HG03175 (cell line): ENCODE data around the gene NPR1.
"Not testable (repeated sequence)": the region's sequence is repeated elsewhere in the genome, so short reads cannot be mapped to it uniquely, and the experiment has no call there.

Source experiments
- ATAC-seq: cut with Tn5 transposase; IDR thresholded peaks from one replicate; pipeline ENCODE4 v1.9.1; 2021; ENCODE audit warnings: mild to moderate bottlenecking, moderate library complexity; ENCODE audit not compliant: unreplicated experiment

NPR1 gene

DNA sequence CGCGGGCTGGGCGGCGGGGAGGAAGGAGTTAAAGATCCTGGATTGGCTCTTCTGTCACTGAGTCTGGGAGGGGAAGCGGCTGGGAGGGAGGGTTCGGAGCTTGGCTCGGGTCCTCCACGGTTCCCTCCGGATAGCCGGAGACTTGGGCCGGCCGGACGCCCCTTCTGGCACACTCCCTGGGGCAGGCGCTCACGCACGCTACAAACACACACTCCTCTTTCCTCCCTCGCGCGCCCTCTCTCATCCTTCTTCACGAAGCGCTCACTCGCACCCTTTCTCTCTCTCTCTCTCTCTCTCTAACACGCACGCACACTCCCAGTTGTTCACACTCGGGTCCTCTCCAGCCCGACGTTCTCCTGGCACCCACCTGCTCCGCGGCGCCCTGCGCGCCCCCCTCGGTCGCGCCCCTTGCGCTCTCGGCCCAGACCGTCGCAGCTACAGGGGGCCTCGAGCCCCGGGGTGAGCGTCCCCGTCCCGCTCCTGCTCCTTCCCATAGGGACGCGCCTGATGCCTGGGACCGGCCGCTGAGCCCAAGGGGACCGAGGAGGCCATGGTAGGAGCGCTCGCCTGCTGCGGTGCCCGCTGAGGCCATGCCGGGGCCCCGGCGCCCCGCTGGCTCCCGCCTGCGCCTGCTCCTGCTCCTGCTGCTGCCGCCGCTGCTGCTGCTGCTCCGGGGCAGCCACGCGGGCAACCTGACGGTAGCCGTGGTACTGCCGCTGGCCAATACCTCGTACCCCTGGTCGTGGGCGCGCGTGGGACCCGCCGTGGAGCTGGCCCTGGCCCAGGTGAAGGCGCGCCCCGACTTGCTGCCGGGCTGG lies at the start of gene NPR1:
Gene NPR1 (plus strand): TSS at position 170 of the 818 bp plus-strand sequence. CDS start 421 bp downstream, at position 591.
- no peak for ATAC-seq

DNA sequence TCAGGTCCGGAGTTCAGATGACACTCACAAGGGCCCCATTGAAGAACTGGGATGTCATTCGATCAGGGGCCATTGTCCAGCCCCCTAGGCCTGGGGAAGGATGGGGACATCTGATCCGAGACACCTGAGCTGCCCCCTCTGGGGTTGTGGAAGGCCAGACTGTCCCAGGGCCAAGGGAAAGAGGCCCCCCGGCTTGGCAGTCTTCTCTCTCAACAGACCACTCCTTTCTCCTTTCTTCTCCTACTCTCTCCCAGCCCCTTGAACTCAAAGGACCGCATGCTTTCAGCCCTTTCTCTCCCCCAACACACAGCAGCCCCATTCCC lies 49.2 kb upstream of the NPR1 start:
- no peak for ATAC-seq

DNA sequence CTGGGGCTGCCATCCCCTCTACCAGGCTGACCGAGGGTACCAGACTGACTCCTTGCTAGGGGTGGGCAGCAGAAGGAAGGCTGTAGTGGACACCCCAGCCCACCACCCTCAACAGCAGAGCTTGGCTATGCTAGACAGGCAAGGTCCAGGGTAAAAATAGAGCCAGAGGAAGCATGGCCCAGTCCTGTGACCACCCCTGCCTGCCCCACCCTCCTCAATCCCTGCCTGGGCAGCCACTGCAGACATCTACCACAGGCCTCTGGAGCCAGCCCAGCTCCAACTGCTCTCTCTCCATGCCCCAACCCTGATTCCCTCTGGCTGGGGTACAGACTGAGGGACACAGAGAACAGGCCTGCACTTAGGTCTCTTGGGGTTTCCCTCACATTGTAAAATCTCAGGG lies 48.5 kb upstream of the NPR1 start:
- no peak for ATAC-seq

DNA sequence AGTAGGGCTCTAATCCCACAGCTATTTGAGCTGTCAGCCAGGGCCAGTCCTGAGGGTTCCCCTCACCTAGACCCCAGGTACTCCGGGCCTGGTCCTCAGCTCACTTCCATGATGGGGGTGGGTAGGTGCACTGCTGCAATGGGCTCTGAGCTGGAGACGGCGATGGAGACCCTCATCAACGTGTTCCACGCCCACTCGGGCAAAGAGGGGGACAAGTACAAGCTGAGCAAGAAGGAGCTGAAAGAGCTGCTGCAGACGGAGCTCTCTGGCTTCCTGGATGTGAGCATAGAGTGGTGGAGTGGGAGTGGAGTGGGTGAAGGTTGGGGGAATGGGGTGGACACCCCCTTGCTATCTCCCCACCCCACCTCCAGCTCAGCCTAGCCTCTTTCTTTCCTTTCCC lies 48.1 kb upstream of the NPR1 start:
- no peak for ATAC-seq

DNA sequence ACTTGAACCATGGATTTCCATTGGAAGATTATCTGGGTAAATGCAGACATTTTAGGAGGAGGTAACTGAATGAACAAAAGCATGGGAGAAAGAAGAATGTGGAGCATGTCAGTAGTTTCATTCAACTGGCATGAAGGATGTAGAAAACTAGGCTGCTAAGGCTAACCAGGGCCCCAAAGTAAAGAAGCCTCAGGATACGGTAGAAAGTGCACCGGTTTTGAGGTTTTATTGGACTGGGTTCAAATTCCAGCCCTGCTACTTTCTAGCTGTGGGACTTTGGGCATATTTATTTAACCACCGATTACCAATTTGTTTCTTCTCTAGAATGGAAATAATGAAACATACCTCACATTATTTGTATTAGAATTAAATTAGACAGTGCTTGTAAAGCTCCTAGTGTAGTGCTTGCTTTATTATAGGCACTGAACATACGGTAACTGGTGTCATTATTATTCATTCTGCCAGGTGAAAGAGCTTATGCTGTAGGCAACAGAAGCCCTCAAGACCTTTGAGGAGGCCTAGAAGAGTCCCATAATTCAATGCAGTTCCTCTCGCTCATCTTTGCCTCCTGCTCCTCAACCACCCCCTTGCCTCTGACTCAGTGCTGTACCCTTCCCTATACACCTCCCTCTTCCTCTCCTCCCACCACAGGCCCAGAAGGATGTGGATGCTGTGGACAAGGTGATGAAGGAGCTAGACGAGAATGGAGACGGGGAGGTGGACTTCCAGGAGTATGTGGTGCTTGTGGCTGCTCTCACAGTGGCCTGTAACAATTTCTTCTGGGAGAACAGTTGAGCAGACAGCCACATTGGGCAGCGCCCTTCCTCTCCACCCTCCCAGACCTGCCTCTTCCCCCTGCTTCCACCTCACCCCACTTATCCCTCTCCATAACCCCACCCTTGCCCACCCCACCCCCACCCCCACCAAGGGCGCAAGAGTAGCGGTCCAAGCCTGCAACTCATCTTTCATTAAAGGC lies 47.2 kb upstream of the NPR1 start:
- ATAC-seq = no peak

DNA sequence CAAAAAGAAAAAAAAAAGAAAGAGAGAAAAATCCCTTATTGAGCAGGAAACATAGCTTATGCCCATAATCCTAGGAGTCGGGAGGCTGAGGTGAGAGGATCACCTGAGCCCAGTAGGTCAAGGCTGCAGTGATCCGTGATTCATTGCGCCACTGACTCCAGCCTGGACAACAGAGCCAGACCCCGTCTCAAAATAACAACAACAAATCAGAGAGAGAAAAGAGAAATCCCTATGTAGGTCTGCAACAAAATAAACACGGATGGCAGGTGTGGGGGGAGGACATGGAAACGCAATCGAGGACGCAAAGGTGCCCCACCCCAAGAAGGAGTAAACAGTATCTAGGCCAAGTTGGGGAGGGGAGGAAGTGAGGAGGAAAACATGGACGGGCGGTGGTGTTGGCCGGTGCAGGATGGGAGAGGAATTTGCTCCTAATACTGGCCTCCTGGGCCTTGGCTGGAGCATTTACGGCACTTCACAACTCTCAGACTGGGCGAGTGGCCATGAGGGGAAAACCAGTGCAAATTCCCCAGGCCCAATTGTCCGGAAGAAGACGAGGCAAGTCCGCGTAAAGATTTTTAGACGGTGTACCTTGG lies 45.2 kb upstream of the NPR1 start:
- ATAC-seq = peak; percentile 3

DNA sequence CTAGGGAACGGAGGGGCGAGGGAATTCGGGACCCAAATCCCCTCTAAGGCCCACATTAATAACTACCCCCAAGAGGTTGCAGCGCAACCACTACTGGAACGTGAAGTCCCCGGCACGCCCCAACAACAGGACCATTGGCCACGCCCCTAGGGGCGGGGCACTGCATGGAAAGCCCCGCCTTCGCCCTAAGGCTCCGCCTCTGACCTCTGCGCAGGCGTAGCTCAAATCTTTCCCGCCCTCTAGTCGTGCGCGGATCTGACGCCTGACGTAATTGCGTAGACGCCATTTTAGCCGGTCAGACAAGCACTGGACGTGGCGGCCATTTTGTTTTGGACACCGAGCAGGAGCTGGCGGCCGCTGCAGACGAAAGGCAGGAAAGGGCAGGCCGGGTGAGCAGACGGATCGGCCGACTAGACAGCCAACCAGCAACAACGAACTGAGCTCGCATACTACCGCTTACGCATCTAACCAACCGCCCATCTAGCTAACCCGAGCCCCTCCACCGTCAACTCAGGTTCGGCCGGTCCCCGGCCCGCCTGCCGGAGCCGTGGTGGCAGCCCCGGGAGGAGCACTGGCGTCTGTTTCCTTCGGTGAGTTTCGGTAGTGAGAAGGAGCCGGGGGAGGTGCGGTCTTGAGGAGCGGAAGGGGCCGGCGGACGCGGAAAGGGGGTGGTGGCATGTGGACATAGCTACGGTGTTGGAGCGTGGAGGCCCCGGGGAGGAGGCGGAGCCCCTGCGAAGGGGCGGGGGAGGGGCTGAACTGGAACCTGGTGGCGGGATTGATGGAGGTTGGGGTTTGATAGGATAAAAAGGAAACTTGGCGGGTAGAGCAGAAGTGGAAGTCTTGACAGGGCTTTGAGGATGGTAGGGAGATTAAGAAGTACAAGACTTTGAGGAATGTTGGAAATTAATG lies 44.5 kb upstream of the NPR1 start, which contains the start of gene CHTOP:
Gene CHTOP (plus strand): TSS at position 313 of the 912 bp plus-strand sequence. CDS start 2,523 bp downstream, outside the sequence.
- ATAC-seq = peak; percentile 89

DNA sequence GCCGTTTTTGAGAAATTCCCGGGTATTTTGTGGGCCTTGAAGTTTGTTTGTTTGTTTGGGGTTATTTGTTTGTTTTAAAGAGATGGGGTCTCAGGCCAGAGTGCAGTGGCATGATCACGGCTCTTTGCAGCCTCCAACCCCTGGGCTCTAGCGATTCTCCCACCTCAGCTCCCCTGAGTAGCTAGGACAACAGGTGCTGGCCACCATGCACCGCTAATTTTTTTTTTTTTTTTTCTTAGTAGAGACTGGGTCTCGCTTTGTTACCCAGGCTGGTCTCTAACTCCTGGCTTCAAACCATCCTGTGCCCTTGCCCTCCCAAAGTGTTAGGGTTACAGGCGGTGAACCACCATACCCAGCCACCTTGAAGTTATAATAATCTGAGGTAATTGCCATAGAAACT lies 42.6 kb upstream of the NPR1 start:
- ATAC-seq = no peak

DNA sequence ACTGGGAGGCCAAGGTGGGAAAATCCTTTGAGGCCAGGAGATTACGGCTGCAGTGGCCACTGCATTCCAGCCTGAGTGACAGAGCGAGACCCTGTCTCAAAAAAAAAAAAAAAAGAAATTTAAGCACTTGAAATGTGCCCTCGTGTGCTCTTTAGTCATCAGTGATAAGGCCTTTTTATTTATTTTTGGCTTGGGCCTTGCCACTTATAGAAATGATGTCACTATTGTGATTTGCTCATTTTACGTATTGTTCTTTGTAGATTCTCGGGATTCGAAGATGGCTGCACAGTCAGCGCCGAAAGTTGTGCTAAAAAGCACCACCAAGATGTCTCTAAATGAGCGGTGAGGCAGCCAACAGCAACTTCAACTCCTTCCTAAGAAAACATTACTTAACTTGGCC lies 42.2 kb upstream of the NPR1 start:
- no peak for ATAC-seq

DNA sequence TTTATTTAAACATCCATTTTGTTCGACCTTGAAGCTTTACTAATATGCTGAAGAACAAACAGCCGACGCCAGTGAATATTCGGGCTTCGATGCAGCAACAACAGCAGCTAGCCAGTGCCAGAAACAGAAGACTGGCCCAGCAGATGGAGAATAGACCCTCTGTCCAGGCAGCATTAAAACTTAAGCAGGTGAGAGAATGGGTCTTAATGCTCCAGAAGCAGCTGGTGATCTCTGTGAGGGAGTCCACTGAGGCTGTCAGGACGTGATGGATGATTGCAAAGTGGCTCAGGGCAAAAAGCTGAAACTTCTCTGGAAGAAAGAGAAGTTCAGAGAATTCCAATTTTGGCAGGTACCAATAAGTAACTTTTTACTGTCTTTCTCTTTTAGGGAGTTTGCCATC lies 40.2 kb upstream of the NPR1 start:
- ATAC-seq = no peak

DNA sequence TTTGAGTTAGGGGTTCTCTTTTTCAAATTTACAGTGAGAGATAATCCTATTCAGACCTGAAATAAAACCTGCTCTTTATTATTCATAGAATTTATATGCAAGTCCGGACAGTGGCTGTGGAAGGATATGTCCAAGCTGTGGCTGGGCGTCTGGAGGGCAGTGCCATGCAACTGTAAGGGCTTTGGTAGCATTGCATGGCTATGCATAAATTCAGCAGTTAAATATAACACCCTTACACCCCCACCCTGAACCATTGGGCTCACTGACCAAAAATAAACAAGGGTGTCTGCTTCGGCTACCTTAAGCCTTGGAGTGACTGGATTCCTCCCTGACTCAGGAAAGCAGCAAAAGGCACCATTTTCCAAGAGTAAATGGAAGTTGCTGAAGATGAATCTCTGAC lies 39.2 kb upstream of the NPR1 start:
- ATAC-seq = no peak

DNA sequence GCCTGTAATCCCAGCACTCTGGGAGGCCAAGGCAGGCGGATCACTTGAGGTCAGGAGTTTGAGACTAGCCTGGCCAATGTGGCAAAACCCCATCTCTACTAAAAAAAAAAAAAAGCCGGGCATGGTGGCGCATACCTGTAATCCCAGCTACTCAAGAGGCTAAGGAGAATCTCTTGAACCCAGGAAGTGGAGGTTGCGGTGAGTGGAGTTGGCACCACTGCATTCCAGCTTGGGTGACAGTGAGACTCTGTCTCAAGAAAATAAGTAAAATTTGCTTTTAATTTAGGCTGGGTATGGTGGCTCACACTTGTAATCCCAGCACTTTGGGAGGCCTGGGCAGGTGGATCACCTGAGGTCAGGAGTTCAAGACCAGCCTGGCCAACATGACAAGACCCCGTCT lies 38.3 kb upstream of the NPR1 start:
- ATAC-seq = not testable (repeated sequence)

DNA sequence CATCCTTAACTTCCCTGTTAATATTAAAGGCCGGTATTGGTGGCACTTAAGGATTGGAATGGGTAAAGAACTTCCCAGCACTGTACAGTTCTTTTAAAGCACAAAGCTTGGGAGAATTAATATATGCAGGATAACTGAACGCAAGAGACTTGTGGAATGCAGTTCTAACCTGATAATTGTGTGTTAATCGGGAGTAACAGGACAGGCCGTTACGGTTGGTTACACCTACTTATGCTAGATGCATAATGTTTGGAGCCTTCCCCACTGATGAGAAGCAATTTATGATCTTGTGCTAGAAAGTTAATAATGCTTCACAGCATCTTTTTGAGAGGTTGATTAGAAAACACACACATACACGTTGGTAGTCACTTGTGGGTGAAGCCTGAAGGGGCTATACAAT lies 37.6 kb upstream of the NPR1 start:
- no peak for ATAC-seq

DNA sequence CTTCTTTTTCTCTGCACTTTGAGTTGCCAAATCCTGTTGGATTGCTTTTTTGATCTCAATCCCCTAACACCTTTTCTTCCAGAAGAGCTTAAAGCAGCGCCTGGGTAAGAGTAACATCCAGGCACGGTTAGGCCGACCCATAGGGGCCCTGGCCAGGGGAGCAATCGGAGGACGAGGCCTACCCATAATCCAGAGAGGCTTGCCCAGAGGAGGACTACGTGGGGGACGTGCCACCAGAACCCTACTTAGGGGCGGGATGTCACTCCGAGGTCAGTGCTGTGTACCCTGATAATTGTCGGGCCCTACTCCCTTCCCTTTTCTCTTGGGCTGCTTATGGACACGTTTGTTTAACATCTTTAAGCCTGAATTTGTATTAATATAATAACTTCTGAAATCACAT lies 36.3 kb upstream of the NPR1 start:
- ATAC-seq = no peak

DNA sequence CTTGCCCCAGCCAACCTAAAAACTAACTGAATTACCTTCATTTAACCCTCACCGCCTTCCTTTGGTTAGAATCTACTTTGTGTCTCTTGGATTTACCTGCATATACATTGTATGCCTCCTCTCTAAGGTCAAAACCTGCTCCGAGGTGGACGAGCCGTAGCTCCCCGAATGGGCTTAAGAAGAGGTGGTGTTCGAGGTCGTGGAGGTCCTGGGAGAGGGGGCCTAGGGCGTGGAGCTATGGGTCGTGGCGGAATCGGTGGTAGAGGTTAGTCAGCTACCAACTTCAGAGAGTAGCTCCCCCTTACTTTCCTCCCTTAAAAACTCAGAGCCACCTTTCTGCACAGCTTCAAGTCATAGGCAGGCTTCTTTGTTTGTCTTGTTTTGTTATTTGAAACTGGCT lies 35.4 kb upstream of the NPR1 start:
- ATAC-seq = no peak

DNA sequence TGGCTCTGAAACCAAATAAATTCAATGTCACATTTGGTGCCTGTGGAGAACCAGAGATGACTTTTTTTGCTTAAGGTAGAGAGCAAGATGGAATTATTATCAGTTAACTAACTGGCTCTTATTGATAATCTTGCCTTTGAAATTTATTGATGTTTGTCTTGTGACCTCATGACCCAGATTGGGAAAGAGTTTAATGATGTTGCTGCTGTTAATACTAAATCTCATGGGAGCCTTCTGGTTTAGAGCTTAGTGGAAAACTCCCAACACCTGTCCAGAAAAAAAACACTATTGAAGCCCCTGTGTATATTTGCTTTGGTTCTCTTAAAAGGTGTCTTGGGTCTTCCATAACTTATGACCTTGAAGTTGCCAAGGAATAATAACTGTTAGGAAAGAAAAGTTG lies 34.7 kb upstream of the NPR1 start:
- no peak for ATAC-seq

DNA sequence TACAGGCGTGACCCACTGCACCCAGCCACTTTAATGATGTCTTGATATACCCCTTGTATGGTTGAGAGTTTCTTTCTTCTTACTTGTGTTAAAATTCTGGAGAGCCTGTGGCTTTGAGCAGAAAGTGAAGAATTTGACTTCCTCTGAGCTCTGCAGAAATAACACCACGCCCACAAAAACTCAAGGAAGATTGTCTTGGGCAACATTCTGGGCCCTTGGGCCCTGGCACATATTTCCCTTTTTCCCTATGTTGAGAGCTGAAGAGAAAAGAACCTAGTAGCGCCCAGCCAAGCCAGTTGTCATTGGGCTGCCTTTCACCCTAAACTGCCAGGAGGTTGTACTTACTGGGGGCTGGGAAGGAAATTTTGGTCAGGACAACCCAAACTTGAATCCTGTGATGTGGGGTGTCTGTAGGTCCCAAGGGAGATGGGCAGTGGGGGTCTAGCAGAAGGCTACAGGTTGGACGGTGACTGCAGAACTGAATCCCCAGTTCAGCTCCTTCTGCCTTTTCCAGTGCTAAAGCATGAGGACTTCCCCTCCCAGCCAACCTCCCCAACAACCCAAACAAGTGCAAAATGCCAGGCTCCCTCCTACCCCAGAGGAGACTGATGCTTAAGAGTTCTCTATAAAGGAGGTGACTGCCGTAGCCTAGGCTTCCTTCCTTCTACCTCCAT lies 31.7 kb upstream of the NPR1 start:
- ATAC-seq = no peak

DNA sequence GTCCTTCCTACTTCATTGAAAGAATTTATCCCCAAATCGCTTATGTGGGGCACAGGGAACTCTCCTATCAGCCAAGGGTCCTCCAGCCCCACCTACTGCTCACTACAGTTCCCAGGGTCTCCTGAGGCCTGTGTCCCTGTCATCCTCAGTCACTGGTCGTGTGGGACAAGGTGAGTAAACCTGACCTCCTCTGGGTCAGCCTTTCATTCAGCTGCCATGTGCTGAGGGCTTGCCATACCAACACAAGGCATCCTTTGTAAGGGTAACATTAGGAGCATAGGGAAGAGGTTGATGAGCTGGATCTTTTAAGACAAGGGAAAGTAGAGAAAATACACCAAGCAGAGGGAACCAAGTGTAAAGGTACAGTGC lies 31.2 kb upstream of the NPR1 start:
- ATAC-seq = no peak

DNA sequence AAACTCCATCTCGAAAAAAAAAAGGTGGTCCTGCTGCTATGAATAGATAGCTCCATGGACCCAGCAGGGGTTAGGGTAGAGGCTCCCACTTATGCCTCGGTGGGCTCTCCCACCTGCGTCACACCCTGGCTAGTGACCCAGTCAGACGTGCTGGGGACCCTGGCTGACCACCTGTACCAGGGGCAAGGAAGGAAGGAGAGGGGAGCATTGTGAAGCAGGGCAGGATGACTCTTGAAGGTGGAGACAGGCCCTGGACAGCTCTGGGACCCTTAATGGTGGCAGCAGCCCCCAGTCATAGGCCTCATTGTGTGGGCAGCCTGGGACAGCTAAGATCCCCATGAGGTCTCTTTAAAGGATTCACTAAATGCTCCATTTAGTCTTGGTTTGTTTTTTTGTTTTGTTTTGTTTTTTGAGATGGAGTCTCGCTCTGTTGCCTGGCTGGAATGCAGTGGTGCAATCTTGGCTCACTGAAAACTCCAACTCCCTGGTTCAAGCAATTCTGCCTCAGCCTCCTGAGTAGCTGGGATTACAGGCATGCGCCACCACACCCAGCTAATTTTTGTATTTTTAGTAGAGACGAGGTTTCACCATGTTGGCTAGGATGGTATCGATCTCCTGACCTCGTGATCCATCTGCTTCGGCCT lies 30.4 kb upstream of the NPR1 start:
- ATAC-seq = no peak
